Activated naive CD4-positive, alpha-beta T cell treated with anti-CD3 and anti-CD28 coated beads, Interleukin-2, amount 10 ng/mL, durations not matched to agents 7 days and 5 days (primary cell): ENCODE results near the gene ERCC4.
A peak's percentile ranks its signal among the peaks of the same experiment; 100 is the strongest.
"Not testable (repeated sequence)": the region's sequence is repeated elsewhere in the genome, so short reads cannot be mapped to it uniquely, and the experiment has no call there.

Experiments
- CTCF ChIA-PET: fragments of 350-600 bp; sonication (Branson Sonifier 250); formaldehyde crosslinking; loops from one replicate; lab custom pipeline; 2021; ENCODE audit warnings: antibody characterized with exemption; lab: Charles Lee
- DNase-seq: peaks from one replicate; pipeline ENCODE4 v3.0.0-alpha.2; 2020
- H3K27ac Mint-ChIP-seq: one replicate; pipeline ENCODE4 v1.8.0; 2021; ENCODE audit warnings: mild to moderate bottlenecking, moderate library complexity, mixed read lengths
- H3K27me3 Mint-ChIP-seq: one replicate; pipeline ENCODE4 v1.8.0; 2021; ENCODE audit warnings: mild to moderate bottlenecking, mixed read lengths
- H3K36me3 Mint-ChIP-seq: one replicate; pipeline ENCODE4 v1.8.0; 2021; ENCODE audit warnings: mixed read lengths
- H3K4me1 Mint-ChIP-seq: one replicate; pipeline ENCODE4 v1.8.0; 2021; ENCODE audit warnings: mixed read lengths
- H3K4me3 Mint-ChIP-seq: one replicate; pipeline ENCODE4 v1.8.0; 2021; ENCODE audit warnings: mild to moderate bottlenecking, moderate library complexity, mixed read lengths
- H3K9me3 Mint-ChIP-seq: one replicate; pipeline ENCODE4 v1.8.0; 2021; ENCODE audit warnings: mixed read lengths

Gene ERCC4

DNA sequence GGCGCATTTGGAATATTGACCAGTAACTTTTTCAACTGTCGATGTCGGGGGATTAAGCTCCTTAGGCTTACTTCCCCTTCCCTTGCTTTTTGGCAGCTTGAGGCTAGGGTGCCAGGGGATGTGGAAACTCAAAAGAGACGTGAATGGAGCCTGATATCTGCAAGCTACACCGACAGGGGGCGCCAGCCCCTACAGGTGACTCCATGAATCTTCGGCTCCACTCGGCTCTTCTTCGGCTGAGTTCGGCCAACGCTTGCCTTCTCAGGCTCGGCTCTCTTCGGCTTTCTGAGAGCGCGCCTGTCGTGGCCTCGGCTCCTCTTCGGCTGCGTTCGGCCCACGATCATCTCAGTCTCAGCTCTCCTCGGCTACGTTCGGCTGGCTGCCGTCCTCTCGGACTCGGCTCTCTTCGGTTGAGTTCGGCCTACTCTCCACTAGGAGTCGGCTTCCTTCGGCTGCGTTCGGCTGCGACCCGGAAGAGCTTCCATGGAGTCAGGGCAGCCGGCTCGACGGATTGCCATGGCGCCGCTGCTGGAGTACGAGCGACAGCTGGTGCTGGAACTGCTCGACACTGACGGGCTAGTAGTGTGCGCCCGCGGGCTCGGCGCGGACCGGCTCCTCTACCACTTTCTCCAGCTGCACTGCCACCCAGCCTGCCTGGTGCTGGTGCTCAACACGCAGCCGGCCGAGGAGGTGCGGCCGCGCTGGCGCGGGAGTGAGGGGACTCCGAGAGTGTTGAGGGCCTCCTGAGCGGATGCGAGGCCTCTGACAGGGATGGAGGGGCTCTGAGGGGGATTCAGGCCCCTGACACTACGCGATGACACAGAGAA is at the start of gene ERCC4:
TSS of gene ERCC4 (plus strand) at position 472 of the 827 bp plus-strand sequence. CDS start at position 484, 12 bp downstream.
- peaks cover 5% of the 10 kb centered on the region for H3K36me3 Mint-ChIP-seq

DNA sequence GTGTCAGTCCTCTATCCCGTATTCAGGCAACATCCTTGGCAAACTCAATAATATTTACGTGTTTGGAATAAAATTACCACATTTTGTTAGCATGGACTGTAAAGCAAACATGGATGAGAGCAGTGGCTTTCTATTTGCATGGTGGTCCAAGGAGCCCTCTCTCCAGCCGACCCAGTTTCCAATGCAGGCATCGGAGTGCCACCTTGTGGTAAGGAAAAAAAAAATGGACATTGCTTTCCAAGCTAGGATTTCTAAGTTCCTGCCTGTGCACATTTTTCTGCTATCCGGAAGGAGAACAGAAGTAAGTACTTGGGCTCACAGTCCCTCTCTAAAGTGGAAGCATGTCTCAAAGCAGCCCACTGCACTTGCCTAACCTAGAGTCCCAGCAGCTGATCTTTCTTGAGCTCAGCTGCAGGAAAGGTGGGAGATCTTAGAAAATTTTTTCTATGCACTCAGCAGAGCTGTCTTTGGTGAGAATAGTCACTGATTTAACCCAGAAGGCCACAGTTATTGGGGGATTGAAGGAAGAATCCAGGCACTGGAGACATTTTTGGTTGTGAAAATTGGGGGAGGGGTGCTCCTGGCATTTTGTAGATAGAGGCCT is 46.0 kb upstream of the ERCC4 start:
- Mint-ChIP-seq H3K9me3 (no peaks in the 10 kb centered on the region), H3K4me1 (no peaks in the 10 kb centered on the region), H3K27ac (no peak overlapping the region), H3K4me3 (no peak overlapping the region), H3K27me3 (peaks cover 16% of the 10 kb centered on the region), H3K36me3 (no peaks in the 10 kb centered on the region)
- no peak for DNase-seq
- CTCF ChIA-PET, result interaction anchor here (1.0 kb wide), 1 partner anchor 11 kb away, joined by 3 read pairs; no protein-coding TSS in a partner anchor

More for the DNA sequence above, at the start of gene ERCC4:
- H3K4me3 Mint-ChIP-seq, result peak within 1 kb of the TSS; percentile 91
- peak; percentile 99 for DNase-seq
- H3K9me3 Mint-ChIP-seq, result no peaks in the 10 kb centered on the region
- H3K4me1 Mint-ChIP-seq, result peaks cover 24% of the 10 kb centered on the region
- H3K27ac Mint-ChIP-seq, result peak within 1 kb of the TSS; percentile 89
- H3K27me3 Mint-ChIP-seq, result peaks cover 7% of the 10 kb centered on the region
- CTCF ChIA-PET, result interaction anchor here (0.6 to 3.5 kb wide), 26 partner anchors 11 to 1839 kb away, joined by 3 to 21 read pairs (median 3); no protein-coding TSS in a partner anchor

DNA sequence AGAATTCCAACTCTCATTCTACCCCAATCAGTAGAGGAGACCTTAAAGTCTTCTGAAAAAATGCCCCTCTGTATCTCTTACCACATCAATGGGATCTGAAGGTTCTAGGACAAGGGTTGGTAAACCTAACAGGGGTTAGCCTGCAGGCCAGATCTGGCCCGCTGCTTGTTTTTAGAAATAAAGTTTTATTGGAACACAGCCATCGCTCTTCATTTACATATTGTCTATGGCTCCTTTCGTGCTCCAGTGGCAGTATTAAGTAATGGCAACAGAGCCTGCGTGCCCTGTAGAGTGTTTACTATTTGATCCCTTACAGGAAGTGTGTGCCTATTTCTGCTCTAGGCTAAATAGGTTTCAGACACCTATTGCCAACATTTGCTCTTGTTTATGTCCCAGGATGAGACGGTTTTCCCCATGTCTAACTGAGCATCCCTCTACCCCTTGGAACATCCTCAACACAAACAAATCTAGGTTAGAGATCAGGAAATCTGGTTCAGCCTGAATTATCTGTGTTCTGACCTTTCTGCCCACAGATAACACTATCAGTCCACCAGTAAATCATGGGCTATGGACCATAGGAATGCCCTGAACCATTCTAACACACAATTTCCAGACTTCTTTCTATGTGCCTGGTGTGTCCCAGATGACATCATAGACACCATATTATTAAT is 44.2 kb upstream of the ERCC4 start:
- no peak for DNase-seq
- H3K4me3 Mint-ChIP-seq, result no peak overlapping the region

DNA sequence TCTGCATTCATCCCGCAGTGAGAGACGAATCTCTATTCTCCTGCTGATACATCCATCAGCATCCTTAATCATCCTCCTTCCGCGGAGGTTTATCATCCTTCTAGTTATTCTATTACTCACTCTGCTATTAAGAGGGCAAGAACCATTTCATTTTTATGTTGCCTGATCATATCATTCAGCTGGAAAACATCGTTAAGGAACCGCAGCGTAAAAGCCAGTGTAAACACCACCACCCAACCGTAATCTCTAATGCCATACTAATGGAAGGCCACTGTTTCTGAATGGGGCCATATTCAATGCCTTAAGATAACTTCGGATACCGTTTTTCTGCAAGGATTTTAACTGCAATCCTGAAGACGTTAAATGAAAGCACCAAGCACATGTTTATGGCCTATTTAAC is 36.7 kb upstream of the ERCC4 start:
- H3K27me3 Mint-ChIP-seq, result peaks cover 4% of the 10 kb centered on the region

More for the DNA sequence above, 44.2 kb upstream of the ERCC4 start:
- Mint-ChIP-seq H3K9me3 (no peaks in the 10 kb centered on the region), H3K36me3 (no peaks in the 10 kb centered on the region), H3K27me3 (peaks cover 16% of the 10 kb centered on the region), H3K4me1 (no peaks in the 10 kb centered on the region), H3K27ac (no peak overlapping the region)
- CTCF ChIA-PET, result no interaction called here

DNA sequence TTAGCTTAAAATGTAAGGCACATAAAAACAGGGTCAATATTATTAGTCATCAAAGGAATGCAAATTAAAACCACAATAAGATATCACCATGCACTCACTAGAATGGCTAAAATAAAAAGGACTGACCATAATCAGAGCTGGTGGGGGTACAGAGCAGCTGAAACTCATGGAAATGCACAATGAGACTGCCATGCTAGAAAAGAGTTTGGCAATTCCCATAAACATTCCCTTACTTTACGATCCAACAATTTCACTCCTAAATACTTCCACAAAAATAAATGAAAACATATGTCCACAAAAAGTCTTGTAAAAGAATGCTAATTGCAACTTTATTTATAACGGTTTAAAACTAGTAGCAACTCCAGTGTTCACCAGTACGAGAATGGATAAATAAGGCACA is 36.1 kb upstream of the ERCC4 start:
- DNase-seq, result no peak
- Mint-ChIP-seq H3K27ac (no peak overlapping the region), H3K9me3 (peaks cover 5% of the 10 kb centered on the region), H3K36me3 (no peaks in the 10 kb centered on the region), H3K4me1 (no peaks in the 10 kb centered on the region), H3K27me3 (peaks cover 4% of the 10 kb centered on the region), H3K4me3 (no peak overlapping the region)
- CTCF ChIA-PET, result no interaction called here

More for the DNA sequence above, 36.7 kb upstream of the ERCC4 start:
- no peak for DNase-seq
- Mint-ChIP-seq H3K9me3 (peaks cover 5% of the 10 kb centered on the region), H3K36me3 (no peaks in the 10 kb centered on the region), H3K4me1 (no peaks in the 10 kb centered on the region), H3K27ac (no peak overlapping the region), H3K4me3 (no peak overlapping the region)
- CTCF ChIA-PET, result no interaction called here

DNA sequence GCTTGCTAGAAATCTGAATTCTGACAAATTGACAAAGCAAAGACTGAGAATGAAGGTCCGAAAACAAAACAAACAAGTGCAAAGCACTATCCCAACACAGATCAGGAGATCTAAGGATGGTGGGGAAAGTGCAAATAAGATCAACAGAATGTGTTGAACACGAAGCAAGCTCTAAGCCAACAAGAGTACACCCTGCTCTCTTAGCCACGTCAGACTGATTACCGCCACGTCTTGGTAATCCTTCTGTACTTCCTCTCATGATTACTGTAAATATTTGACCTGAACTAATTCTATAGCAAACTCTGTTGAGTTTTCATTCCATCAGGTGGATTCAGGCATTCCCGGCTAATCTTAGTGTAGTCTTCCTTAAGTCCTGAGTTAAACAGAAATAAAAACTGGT is 34.3 kb upstream of the ERCC4 start:
- Mint-ChIP-seq H3K27ac (no peak overlapping the region), H3K27me3 (peaks cover 4% of the 10 kb centered on the region), H3K36me3 (no peaks in the 10 kb centered on the region), H3K4me3 (no peak overlapping the region), H3K4me1 (no peaks in the 10 kb centered on the region), H3K9me3 (peaks cover 7% of the 10 kb centered on the region)
- CTCF ChIA-PET, result interaction anchor here (1.1 kb wide), 1 partner anchor 12 kb away, joined by 3 read pairs; no protein-coding TSS in a partner anchor
- no peak for DNase-seq

DNA sequence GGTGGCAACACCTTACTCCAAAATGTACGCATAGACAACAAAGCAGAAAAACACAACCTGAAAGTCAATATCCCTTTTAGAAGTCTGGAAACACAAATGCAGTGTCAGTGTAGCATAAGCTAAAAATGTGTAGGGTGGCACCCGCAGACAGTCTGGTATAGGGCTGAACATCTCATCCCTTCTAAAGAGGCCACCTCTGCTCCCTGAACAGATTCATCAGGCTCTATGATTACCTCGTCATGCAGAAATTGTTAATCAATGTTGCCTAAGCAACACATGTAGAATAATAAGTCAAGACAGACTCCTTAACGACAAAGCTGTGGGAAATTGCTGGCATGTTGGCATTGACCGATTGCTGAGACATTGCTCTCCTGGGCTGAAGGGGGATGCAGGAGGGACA is 33.3 kb upstream of the ERCC4 start:
- CTCF ChIA-PET, result no interaction called here
- Mint-ChIP-seq H3K9me3 (peaks cover 7% of the 10 kb centered on the region), H3K36me3 (no peaks in the 10 kb centered on the region), H3K27me3 (peaks cover 4% of the 10 kb centered on the region), H3K4me3 (no peak overlapping the region), H3K27ac (no peak overlapping the region), H3K4me1 (no peaks in the 10 kb centered on the region)
- no peak for DNase-seq

DNA sequence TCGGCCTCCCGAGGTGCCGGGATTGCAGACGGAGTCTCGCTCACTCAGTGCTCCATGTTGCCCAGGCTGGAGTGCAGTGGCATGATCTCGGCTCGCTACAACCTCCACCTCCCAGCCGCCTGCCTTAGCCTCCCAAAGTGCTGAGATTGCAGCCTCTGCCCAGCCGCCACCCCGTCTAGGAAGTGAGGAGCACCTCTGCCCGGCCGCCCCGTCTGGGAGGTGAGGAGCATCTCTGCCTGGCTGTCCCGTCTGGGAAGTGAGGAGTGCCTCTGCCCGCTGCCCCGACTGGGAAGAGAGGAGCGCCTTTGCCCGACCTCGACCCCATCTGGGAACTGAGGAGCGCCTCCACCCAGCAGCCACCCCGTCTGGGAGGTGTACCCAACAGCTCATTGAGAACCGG is 30.6 kb upstream of the ERCC4 start:
- H3K4me3 Mint-ChIP-seq, DNase-seq, H3K9me3 Mint-ChIP-seq, H3K27ac Mint-ChIP-seq, H3K4me1 Mint-ChIP-seq, CTCF ChIA-PET, H3K36me3 Mint-ChIP-seq, H3K27me3 Mint-ChIP-seq: not testable (repeated sequence)

DNA sequence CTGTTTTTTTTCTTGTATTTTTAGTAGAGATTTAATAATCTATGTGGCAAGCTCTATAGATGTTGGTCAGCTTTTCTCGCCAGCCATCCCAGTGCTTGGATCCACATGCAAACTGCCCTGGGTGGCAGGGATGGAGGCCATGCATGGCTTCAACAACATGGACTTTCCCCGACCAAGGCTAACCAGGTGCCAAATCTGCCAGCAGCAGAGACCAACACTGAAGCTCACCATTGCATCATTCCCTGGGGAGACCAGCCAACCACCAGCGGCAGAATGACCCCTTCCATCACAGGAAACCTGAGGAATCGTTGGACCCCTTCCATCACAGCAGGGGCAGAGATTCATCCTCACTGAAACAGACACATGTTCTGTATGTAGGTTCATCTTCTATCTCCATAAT is 27.7 kb upstream of the ERCC4 start:
- H3K36me3 Mint-ChIP-seq, result no peaks in the 10 kb centered on the region
- no peak overlapping the region for H3K4me3 Mint-ChIP-seq
- H3K27ac Mint-ChIP-seq, result no peak overlapping the region
- H3K4me1 Mint-ChIP-seq, result no peaks in the 10 kb centered on the region
- CTCF ChIA-PET, result no interaction called here
- no peak for DNase-seq
- H3K9me3 Mint-ChIP-seq, result peaks cover 7% of the 10 kb centered on the region
- no peaks in the 10 kb centered on the region for H3K27me3 Mint-ChIP-seq

DNA sequence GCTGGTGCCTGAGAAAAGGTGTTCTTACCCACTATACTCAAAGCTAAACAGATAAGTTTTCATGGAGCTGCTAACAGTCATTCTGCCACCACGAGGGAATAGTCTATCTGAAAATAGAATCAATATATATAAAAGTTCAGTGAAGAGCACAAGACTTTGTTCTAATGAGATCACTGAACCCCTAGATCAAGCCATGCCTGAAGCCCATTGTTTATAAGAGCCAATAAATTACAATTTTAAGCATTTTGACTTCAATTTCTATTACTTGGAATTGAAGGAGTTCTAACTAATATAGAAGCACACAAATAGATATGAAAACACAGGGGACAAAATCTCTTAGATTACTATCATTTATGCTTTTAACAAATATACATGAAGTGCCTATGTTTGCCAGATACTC is 24.4 kb upstream of the ERCC4 start:
- H3K9me3 Mint-ChIP-seq, result no peaks in the 10 kb centered on the region
- CTCF ChIA-PET, result no interaction called here

DNA sequence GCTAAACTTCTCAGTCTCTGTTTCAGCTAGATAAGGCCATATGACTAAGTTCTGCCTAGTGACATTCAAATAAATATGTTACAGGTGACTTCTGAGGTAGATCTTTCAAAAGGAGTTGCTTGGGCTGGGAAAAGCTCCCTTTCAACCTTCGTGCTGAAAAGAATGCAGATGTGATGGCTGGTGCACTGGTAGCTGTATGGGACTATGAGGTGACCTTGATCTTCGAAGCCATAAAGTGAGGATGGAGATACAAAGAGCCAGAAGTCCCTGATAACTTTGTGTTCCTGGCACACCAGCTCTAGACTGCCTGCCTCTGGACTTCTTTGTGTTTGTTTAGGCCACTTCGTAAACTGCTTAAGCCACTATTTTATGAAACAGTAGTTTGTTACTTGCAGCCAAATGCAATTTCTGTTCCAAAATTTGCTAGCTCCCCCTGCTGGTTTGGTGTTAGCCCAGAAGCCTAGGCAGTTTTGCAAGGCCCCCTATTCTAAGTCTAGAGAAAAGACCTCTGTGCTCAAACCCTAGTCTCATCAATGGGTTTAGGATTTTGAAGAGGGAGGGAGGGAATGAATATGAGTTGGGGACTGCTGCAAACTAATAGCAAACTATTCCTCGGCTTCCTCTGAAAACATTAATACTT is 23.3 kb upstream of the ERCC4 start:
- Mint-ChIP-seq H3K9me3 (peaks cover 2% of the 10 kb centered on the region), H3K27me3 (peaks cover 4% of the 10 kb centered on the region), H3K4me1 (no peaks in the 10 kb centered on the region), H3K4me3 (no peak overlapping the region), H3K27ac (no peak overlapping the region), H3K36me3 (no peaks in the 10 kb centered on the region)
- no peak for DNase-seq
- CTCF ChIA-PET, result interaction anchor here (1.1 to 1.2 kb wide), 2 partner anchors 30 to 32 kb away, joined by 3 read pairs; no protein-coding TSS in a partner anchor

More for the DNA sequence above, 24.4 kb upstream of the ERCC4 start:
- H3K4me1 Mint-ChIP-seq, result no peaks in the 10 kb centered on the region
- no peak for DNase-seq
- H3K36me3 Mint-ChIP-seq, result no peaks in the 10 kb centered on the region
- no peak overlapping the region for H3K4me3 Mint-ChIP-seq
- H3K27ac Mint-ChIP-seq, result no peak overlapping the region
- peaks cover 4% of the 10 kb centered on the region for H3K27me3 Mint-ChIP-seq

DNA sequence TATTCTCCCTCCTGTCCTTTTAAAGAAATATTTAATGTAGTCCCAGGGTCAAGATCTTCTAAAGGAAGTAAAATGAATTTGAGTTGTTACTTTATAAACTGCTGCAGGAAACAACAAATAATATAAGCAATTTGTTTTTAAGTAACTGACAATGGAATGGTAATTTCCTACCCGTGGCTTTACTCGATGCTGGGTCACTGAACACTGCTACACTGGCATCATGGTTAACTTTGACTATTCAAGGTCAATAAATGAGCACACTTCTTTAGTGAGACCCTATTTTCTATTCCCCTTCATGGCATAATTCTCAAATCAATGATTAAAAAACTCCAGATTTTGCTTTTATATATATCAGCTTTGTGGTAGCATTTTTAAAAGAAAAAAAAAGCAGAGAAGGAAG is 22.1 kb upstream of the ERCC4 start:
- Mint-ChIP-seq H3K36me3 (no peaks in the 10 kb centered on the region), H3K27ac (no peak overlapping the region), H3K4me1 (no peaks in the 10 kb centered on the region), H3K27me3 (peaks cover 4% of the 10 kb centered on the region), H3K4me3 (no peak overlapping the region), H3K9me3 (peaks cover 2% of the 10 kb centered on the region)
- DNase-seq, result no peak
- CTCF ChIA-PET, result no interaction called here

DNA sequence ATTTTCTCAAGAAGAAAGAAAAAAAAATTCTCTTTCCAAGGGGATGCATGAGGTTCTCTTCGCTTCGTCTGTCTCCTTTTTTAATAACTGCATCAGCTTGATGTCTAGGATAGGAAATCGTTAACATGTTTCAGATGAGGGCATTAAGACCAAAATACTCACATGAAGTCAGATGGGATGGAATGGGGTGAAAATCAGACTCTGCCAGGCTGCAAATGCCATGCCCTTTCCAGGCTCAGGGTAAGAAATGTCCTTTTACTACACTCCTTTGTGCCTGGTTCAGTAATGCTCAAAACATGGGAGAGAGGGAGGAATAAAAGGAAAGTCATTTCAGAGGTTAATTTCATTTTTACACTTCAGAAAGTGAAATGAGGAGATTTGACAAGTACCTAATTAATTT is 21.7 kb upstream of the ERCC4 start:
- DNase-seq, result no peak
- H3K27me3 Mint-ChIP-seq, result peaks cover 4% of the 10 kb centered on the region
- CTCF ChIA-PET, result no interaction called here
- H3K9me3 Mint-ChIP-seq, result peaks cover 2% of the 10 kb centered on the region
- H3K27ac Mint-ChIP-seq, result no peak overlapping the region
- no peaks in the 10 kb centered on the region for H3K36me3 Mint-ChIP-seq
- H3K4me3 Mint-ChIP-seq, result no peak overlapping the region
- H3K4me1 Mint-ChIP-seq, result no peaks in the 10 kb centered on the region

DNA sequence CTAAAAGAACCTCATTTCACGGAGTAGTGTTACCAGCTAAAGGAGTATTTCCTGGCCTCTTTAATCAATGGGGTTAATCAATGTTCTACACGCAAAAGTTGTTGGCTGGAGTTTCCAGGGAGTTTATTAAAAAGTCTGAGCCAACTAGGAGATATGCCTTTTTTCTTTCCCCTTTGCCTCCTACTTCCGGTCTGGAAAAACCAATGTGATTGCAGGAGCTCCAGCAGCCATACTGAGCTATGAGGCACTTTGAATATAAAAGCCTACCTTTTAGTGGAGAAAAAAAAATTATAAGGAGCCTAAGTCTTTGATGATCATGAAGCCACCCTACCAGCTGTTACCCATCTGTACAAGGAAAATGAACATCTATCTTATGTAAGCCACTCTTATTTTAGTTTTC is 17.9 kb upstream of the ERCC4 start:
- H3K9me3 Mint-ChIP-seq, result peaks cover 2% of the 10 kb centered on the region
- H3K4me3 Mint-ChIP-seq, result no peak overlapping the region
- CTCF ChIA-PET, result interaction anchor here (1.1 to 1.5 kb wide), 2 partner anchors 17 to 36 kb away, joined by 3 to 6 read pairs; partner anchors contain the start of gene ERCC4
- DNase-seq, result no peak
- no peak overlapping the region for H3K27ac Mint-ChIP-seq
- no peaks in the 10 kb centered on the region for H3K4me1 Mint-ChIP-seq
- peaks cover 4% of the 10 kb centered on the region for H3K27me3 Mint-ChIP-seq
- no peaks in the 10 kb centered on the region for H3K36me3 Mint-ChIP-seq
